ENCODE measurements around the gene PAN2. TPM values are rescaled to one million over a fixed set of nuclear protein-coding genes. Genes with fewer than 3 reads are reported as not detected.
A peak's percentile ranks its signal among the peaks of the same experiment; 100 is the strongest.
"Not testable (repeated sequence)": the region's sequence is repeated elsewhere in the genome, so short reads cannot be mapped to it uniquely, and the experiment has no call there.

The PAN2 gene
- total RNA-seq, 4 donors from 2014 or later: 24.2 to 60.1 (median 28.9) TPM

- 80 to 86% methylated on average over 8 of the region's 8 CpGs for WGBS, 2 donors
- TF ChIP-seq POLR2A (IDR thresholded peaks at IDR 0.05): no peak
- no peak for TF ChIP-seq CTCF (IDR thresholded peaks at IDR 0.05)
- intact Hi-C loops (cut with DNase I; ENCODE audit: low total_unique reads): no loop called here
- H3K4me3 ChIP-seq (ENCODE audit: low read depth, poor library complexity, severe bottlenecking): no peak overlapping the region
- no peak for DNase-seq (ENCODE audit: low spot score in 2 of 2)
Measured at GRCh38 chr12:56337753-56338251, 4.0 kb upstream of the PAN2 start.

GRCh38 chr12:56336361-56337167 is 2.8 kb upstream of the PAN2 start:
- H3K4me3 ChIP-seq (ENCODE audit: low read depth, poor library complexity, severe bottlenecking): no peak overlapping the region
- 69 to 75% methylated on average over 9 of the region's 9 CpGs for WGBS, 2 donors
- TF ChIP-seq CTCF (IDR thresholded peaks at IDR 0.05): no peak
- intact Hi-C loops (cut with DNase I; ENCODE audit: low total_unique reads): no loop called here
- no peak for DNase-seq (ENCODE audit: low spot score in 2 of 2)

- intact Hi-C loops (cut with DNase I; ENCODE audit: low total_unique reads); DNase-seq (ENCODE audit: low spot score in 2 of 2); H3K4me3 ChIP-seq (ENCODE audit: low read depth, poor library complexity, severe bottlenecking): not testable (repeated sequence)
- WGBS, 2 donors: 91 to 94% methylated on average over 8 of the region's 8 CpGs
Measured at GRCh38 chr12:56335527-56335926, 1.7 kb upstream of the PAN2 start.

GRCh38 chr12:56334490-56334793 is 642 bp upstream of the PAN2 start:
- TF ChIP-seq CTCF (IDR thresholded peaks at IDR 0.05): no peak
- TF ChIP-seq POLR2A (IDR thresholded peaks at IDR 0.05): no peak
- peak overlapping the region; percentile 39 for H3K4me3 ChIP-seq (ENCODE audit: low read depth, poor library complexity, severe bottlenecking)
- 4% methylated on average over 6 of the region's 6 CpGs for WGBS, 2 donors
- intact Hi-C loops (cut with DNase I; ENCODE audit: low total_unique reads): no loop called here
- no peak for DNase-seq (ENCODE audit: low spot score in 2 of 2)

GRCh38 chr12:56333197-56333678 is 562 bp downstream of the PAN2 start:
- WGBS, 2 donors: 19% methylated on average over 8 of the region's 8 CpGs
- intact Hi-C loops (cut with DNase I; ENCODE audit: low total_unique reads): no loop called here
- TF ChIP-seq CTCF (IDR thresholded peaks at IDR 0.05): no peak
- peak overlapping the region; percentile 21 for H3K4me3 ChIP-seq (ENCODE audit: low read depth, poor library complexity, severe bottlenecking)
- no peak for DNase-seq (ENCODE audit: low spot score in 2 of 2)

- DNase-seq (ENCODE audit: low spot score in 2 of 2): no peak
- TF ChIP-seq CTCF (IDR thresholded peaks at IDR 0.05): no peak
- no peak for TF ChIP-seq POLR2A (IDR thresholded peaks at IDR 0.05)
- intact Hi-C loops (cut with DNase I; ENCODE audit: low total_unique reads): no loop called here
- WGBS, 2 donors: 94 to 95% methylated on average over 11 of the region's 11 CpGs
- H3K4me3 ChIP-seq (ENCODE audit: low read depth, poor library complexity, severe bottlenecking): no peak overlapping the region
Measured at GRCh38 chr12:56332512-56333196, 1.1 kb downstream of the PAN2 start.

Measured in lower leg skin (tissue), 4 donors.